HG03108 (cell line): ENCODE data around the gene ZNF212.

Experiments used
- ATAC-seq: cut with Tn5 transposase; IDR thresholded peaks from one replicate; pipeline ENCODE4 v1.9.1; 2021; ENCODE audit warnings: moderate library complexity; ENCODE audit not compliant: unreplicated experiment

ZNF212 gene

DNA sequence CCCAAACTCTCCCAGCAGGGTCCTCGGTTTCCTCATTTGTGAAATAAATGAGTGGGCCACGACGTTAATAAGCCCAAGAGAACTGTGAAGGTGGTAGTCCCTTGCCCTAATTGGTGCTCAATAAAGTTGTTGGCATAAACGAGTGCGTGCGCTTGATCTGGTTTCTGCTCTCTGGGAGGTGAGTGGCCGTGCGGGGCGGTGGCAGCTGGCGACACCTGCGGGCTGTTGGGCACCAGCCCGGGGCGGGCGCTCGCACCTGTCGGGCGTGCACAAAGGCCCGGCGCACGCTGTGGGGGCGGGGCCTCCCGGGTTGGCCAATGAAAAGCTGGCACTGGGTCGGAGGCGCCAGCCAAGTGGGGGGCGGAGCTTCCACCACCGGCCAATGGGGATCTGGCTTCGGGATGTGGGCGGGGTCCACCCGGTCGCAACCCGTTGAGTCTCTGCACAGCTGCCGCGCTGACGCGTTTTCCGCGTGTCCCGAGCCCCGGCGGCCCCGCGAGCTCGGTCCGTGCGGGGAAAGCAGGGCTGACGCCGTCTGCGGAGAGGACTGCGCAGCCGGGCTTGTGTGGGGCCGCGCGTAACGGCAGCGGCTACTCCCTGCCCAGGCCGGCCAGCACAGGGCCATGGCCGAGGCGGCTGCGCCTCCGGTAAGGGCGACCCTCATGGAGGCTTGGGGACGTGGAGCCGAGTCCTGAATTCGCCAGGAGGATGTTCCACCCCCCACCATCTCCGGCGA lies 45.6 kb downstream of the ZNF212 start:
- peak; percentile 98 for ATAC-seq

- no peak for ATAC-seq
Measured at GRCh38 chr7:149285603-149286002, 46.2 kb downstream of the ZNF212 start.

- ATAC-seq = no peak
Measured at GRCh38 chr7:149286811-149287400, 47.5 kb downstream of the ZNF212 start.

DNA sequence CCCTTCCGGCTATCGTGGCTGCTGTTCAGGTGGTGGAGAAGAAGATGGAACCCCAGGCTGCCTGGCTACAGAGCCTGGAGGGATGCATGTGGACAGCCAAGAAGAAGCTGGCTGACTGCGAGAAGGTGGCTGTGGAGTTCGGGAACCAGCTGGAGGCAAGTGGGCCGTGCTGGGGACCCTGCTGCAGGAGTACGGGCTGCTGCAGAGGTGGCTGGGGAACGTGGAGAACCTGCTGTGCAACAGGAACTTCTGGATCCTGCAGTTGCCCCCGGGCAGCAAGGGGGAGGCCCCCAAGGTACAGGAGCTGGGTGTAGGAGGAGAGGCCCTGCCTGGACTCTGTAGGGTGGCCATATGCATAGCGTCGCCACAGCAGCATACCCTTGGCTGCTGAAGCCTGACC lies 48.2 kb downstream of the ZNF212 start:
- no peak for ATAC-seq

- ATAC-seq = no peak
Measured at GRCh38 chr7:149289262-149289661, 49.8 kb downstream of the ZNF212 start.

GRCh38 chr7:149289856-149290255 lies 50.4 kb downstream of the ZNF212 start:
- ATAC-seq = no peak

GRCh38 chr7:149291036-149291780 lies 51.8 kb downstream of the ZNF212 start:
- no peak for ATAC-seq

- ATAC-seq = no peak
Measured at GRCh38 chr7:149291781-149292461, 52.5 kb downstream of the ZNF212 start.

GRCh38 chr7:149292462-149292823 lies 53.0 kb downstream of the ZNF212 start:
- ATAC-seq = no peak

- ATAC-seq = no peak
Measured at GRCh38 chr7:149293338-149293737, 53.9 kb downstream of the ZNF212 start.

GRCh38 chr7:149293946-149294633 lies 54.6 kb downstream of the ZNF212 start:
- no peak for ATAC-seq

DNA sequence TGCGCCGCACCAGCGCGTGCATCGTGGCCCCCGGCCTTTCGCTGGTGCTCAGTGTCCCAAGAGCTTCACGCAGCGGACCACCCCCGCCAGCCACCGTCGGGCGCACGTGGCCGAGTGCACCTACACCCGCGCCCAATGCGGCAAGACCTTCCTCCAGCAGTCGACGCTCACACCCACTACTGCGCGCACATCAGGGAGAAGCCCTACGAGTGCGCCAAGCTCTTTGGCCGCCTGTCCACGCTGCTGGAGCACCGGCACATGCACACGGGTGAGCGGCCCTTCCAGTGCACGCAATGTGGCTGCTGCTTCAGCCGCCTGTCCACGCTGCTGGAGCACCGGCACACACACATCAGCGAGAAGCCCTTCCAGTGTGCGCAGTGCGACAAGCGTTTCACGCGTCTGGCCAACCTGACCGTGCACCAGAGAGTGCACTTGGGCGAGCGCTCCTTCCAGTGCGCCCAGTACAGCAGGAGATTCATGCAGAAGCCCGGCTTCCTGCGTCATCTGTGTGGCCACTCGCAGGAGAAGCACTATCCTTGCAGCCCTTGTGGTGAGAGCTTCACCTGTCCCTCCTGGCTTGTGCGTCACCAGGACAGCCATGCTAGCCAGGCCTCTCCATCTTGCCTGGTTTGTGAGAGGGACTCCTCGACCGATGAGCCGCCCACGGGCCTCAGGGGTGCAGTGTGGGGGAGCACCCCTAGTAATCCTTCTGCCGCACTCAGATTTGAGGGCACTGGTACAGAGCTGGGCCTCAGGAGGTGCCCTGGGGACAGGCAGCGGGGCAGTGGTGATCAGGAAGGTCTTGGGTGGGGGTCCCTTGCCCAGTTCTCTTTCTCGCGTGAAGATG lies 55.4 kb downstream of the ZNF212 start:
- no peak for ATAC-seq

DNA sequence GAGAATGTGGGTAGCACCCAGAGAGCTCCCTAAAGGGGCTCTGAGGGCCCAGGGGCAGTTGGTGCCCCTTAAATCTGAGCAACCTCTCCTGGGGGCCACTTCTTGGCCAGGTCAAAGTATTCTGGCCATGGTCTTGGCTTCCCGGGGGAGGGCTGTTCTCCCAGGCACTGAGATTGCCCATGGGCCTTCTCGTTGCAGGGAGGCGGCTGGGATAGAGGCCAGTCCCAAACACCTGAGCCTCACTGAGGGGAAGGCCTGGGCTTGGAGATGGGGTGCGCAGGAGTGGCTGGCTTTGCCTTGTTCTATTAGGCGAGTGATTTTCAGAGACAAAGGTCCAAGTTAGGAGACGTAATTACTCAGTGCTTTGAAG lies 56.0 kb downstream of the ZNF212 start:
- ATAC-seq = no peak

DNA sequence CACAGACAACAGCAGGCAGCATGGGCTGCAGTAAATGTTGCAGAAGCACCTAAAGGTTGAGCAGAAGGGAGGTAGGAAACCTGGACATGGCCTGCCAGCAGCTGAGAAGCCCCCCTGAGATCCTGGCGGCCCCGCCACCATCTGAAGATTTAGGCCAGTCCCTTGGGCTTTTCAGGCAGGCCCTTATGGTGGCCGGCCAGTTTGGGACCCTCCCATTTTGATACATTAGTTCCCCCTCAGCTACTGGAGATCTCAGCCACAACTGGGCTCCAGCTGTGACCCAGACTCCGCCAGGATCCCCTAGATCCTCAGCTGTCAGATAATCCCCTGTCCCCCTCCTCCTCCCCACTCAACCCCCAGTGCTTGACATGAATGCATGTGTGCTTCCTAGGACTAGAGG lies 56.9 kb downstream of the ZNF212 start:
- no peak for ATAC-seq

GRCh38 chr7:149297034-149297755 lies 57.7 kb downstream of the ZNF212 start:
- no peak for ATAC-seq

DNA sequence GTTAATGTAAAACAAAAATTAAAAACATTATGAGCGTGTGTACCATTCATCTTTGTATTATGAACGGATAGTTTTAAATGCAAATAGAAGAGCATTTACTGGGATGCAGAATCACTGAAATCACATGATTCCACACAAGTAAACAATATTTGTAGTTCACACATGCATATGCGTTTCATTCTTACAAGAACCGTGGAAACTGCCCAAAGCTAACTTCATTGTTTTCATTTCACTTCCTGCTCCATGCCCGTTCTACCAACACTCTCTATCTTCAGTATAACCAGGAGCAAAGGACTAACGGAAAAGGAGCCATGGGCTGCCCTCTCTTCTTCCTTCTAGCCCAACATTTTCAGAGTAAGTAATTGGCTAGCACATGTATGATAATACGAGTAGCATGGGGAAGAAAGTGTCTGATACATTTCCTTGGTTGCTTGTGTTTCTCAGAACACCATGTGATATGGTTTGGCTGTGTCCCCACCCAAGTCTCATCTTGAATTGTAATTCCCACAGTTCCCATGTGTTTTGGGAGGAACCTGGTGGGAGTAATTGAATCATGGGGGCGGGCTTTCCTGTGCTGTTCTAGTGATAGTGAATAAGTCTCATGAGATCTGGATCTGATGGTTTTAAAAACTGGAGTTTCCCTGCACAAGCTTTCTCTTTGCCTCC lies 61.3 kb downstream of the ZNF212 start:
- ATAC-seq = no peak

- ATAC-seq = no peak
Measured at GRCh38 chr7:149302222-149302621, 62.8 kb downstream of the ZNF212 start.

GRCh38 chr7:149302865-149303264 lies 63.4 kb downstream of the ZNF212 start:
- no peak for ATAC-seq

DNA sequence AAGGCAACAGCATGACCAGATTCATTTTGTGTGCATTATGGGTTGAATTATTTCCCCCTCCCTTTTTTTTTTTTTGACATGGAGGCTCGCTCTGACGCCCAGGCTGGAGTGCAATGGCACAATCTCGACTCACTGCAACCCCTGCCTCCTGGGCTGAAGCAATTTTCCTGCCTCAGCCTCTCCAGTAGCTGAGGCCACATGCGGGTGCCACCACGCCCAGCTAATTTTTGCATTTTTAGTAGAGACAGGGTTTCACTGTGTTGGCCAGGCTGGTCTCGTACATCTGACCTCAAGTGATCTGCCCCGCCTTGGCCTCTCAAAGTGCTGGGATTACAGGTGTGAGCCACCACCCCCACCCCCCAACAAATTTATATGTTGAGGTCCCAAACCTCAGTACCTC lies 64.6 kb downstream of the ZNF212 start:
- ATAC-seq = no peak
